ENCODE results near the gene PLA2G2F. TPM values are rescaled to one million over a fixed set of nuclear protein-coding genes. Genes with fewer than 3 reads are reported as not detected.
A peak's percentile ranks its signal among the peaks of the same experiment; 100 is the strongest.
"Not testable (repeated sequence)": the region's sequence is repeated elsewhere in the genome, so short reads cannot be mapped to it uniquely, and the experiment has no call there.

Gene PLA2G2F
- total and polyA plus RNA-seq, 8 donors, result 0.18 to 6.4 TPM; not detected in 6

- TF ChIP-seq EP300 (IDR thresholded peaks at IDR 0.05) (no peak), CTCF (IDR thresholded peaks at IDR 0.05) (no peak), POLR2AphosphoS5 (IDR thresholded peaks at IDR 0.05) (no peak), POLR2A (IDR thresholded peaks at IDR 0.05) (no peak)
- 92 to 94% (median 92%) methylated on average over 8 to 10 of the region's 10 CpGs for WGBS, 5 donors
- no peak for DNase-seq
Measured at GRCh38 chr1:20126806-20127440, 12.2 kb upstream of the PLA2G2F start.

GRCh38 chr1:20130518-20130917, 8.6 kb upstream of the PLA2G2F start:
- H3K9me3 ChIP-seq; intact Hi-C loops (cut with DNase I; ENCODE audit: low total_unique reads); H3K4me3 ChIP-seq; H3K36me3 ChIP-seq; H3K27me3 ChIP-seq; H3K27ac ChIP-seq; H3K4me1 ChIP-seq; DNase-seq: not testable (repeated sequence)
- WGBS, 5 donors, result 91 to 97% (median 93%) methylated on average over 3 of the region's 3 CpGs

More at GRCh38 chr1:20126806-20127440, 12.2 kb upstream of the PLA2G2F start:
- Histone ChIP-seq H3K9me3 (no peaks in the 10 kb centered on the region), H3K36me3 (no peaks in the 10 kb centered on the region), H3K27me3 (peaks cover 0 to 5% (median 0%) of the 10 kb centered on the region in 3 donors), H3K4me3 (no peak overlapping the region), H3K27ac (no peak overlapping the region), H3K4me1 (peaks cover 0 to 10% (median 1%) of the 10 kb centered on the region in 4 donors)
- intact Hi-C loops (cut with DNase I; ENCODE audit: low total_unique reads), result no loop called here

GRCh38 chr1:20134995-20135394, 4.1 kb upstream of the PLA2G2F start:
- DNase-seq, result no peak
- 87 to 95% (median 89%) methylated on average over 3 of the region's 3 CpGs for WGBS, 5 donors
- H3K4me1 ChIP-seq, result no peaks in the 10 kb centered on the region
- H3K9me3 ChIP-seq, result no peaks in the 10 kb centered on the region
- no peak overlapping the region for H3K4me3 ChIP-seq
- intact Hi-C loops (cut with DNase I; ENCODE audit: low total_unique reads), result no loop called here
- H3K27me3 ChIP-seq, result peaks cover 0 to 3% (median 0%) of the 10 kb centered on the region in 3 donors
- no peak for TF ChIP-seq EP300 (IDR thresholded peaks at IDR 0.05)
- no peak for TF ChIP-seq POLR2A (IDR thresholded peaks at IDR 0.05)
- no peak for TF ChIP-seq CTCF (IDR thresholded peaks at IDR 0.05)
- TF ChIP-seq POLR2AphosphoS5 (IDR thresholded peaks at IDR 0.05), result no peak
- H3K36me3 ChIP-seq, result no peaks in the 10 kb centered on the region
- H3K27ac ChIP-seq, result no peak overlapping the region

- intact Hi-C loops (cut with DNase I; ENCODE audit: low total_unique reads), result no loop called here
- no peaks in the 10 kb centered on the region for H3K36me3 ChIP-seq
- H3K4me3 ChIP-seq, result no peak overlapping the region
- TF ChIP-seq POLR2AphosphoS5 (IDR thresholded peaks at IDR 0.05) (no peak), EP300 (IDR thresholded peaks at IDR 0.05) (no peak), POLR2A (IDR thresholded peaks at IDR 0.05) (no peak), CTCF (IDR thresholded peaks at IDR 0.05) (no peak)
- WGBS, 5 donors, result 91 to 96% (median 95%) methylated on average over 3 of the region's 3 CpGs
- no peak overlapping the region for H3K27ac ChIP-seq
- no peaks in the 10 kb centered on the region for H3K4me1 ChIP-seq
- no peaks in the 10 kb centered on the region for H3K9me3 ChIP-seq
- H3K27me3 ChIP-seq, result peaks cover 0 to 3% (median 0%) of the 10 kb centered on the region in 3 donors
- no peak for DNase-seq
Measured at GRCh38 chr1:20136249-20136648, 2.9 kb upstream of the PLA2G2F start.

GRCh38 chr1:20137055-20137454, 2.1 kb upstream of the PLA2G2F start:
- DNase-seq, result peak in 1 of 2 donors; percentile 43
- TF ChIP-seq POLR2A (IDR thresholded peaks at IDR 0.05) (no peak), CTCF (IDR thresholded peaks at IDR 0.05) (no peak), EP300 (IDR thresholded peaks at IDR 0.05) (no peak), POLR2AphosphoS5 (IDR thresholded peaks at IDR 0.05) (no peak)
- no peaks in the 10 kb centered on the region for H3K9me3 ChIP-seq
- no peak overlapping the region for H3K27ac ChIP-seq
- H3K4me1 ChIP-seq, result no peaks in the 10 kb centered on the region
- peaks cover 0 to 3% (median 0%) of the 10 kb centered on the region in 3 donors for H3K27me3 ChIP-seq
- no peaks in the 10 kb centered on the region for H3K36me3 ChIP-seq
- 68 to 82% (median 74%) methylated on average over 4 of the region's 4 CpGs for WGBS, 5 donors
- H3K4me3 ChIP-seq, result no peak overlapping the region
- intact Hi-C loops (cut with DNase I; ENCODE audit: low total_unique reads), result no loop called here

Measured in stomach (tissue), 9 donors.